Endodermal cell (in vitro differentiated cells): ENCODE results near the gene ERBB4. TPM values are rescaled to one million over a fixed set of nuclear protein-coding genes. Genes with fewer than 3 reads are reported as not detected.
"Not testable (repeated sequence)": the region's sequence is repeated elsewhere in the genome, so short reads cannot be mapped to it uniquely, and the experiment has no call there.

Experiments
- DNase-seq: peaks from one replicate; pipeline ENCODE4 v3.0.0-alpha.2; 2017
- H3K27ac ChIP-seq: 2 replicates; pipeline ENCODE4 v1.5.1; 2013; ENCODE audit warnings: mild to moderate bottlenecking, low read depth, low read length, moderate library complexity
- H3K27me3 ChIP-seq: 2 replicates; pipeline ENCODE4 v1.6.1; 2013; ENCODE audit warnings: mild to moderate bottlenecking, low read length, moderate library complexity; ENCODE audit not compliant: insufficient read depth, control insufficient read depth, poor library complexity, severe bottlenecking
- H3K36me3 ChIP-seq: 2 replicates; pipeline ENCODE4 v1.7.0; 2013; ENCODE audit warnings: mild to moderate bottlenecking, low read length, moderate library complexity; ENCODE audit not compliant: control insufficient read depth, insufficient read depth
- H3K4me1 ChIP-seq: one replicate; pipeline ENCODE4 v1.7.0; 2013; ENCODE audit warnings: low read length; ENCODE audit not compliant: control insufficient read depth, insufficient read depth
- H3K4me3 ChIP-seq: 2 replicates; pipeline ENCODE4 v1.5.1; 2013; ENCODE audit warnings: mild to moderate bottlenecking, low read length, moderate library complexity
- H3K9ac ChIP-seq: 2 replicates; pipeline ENCODE4 v1.6.1; 2013; ENCODE audit warnings: mild to moderate bottlenecking, low read length, moderate library complexity; ENCODE audit not compliant: poor library complexity, severe bottlenecking; ENCODE audit errors: extremely low read depth
- H3K9me3 ChIP-seq: 2 replicates; pipeline ENCODE4 v1.6.1; 2013; ENCODE audit warnings: mild to moderate bottlenecking, low read length, moderate library complexity; ENCODE audit not compliant: control insufficient read depth
- H3K27ac Mint-ChIP-seq: 2 replicates; pipeline ENCODE4 v1.8.0; 2020; ENCODE audit warnings: mixed read lengths
- H3K27me3 Mint-ChIP-seq: 2 replicates; pipeline ENCODE4 v1.8.0; 2021; ENCODE audit warnings: mild to moderate bottlenecking, mixed read lengths; ENCODE audit not compliant: insufficient read depth
- H3K36me3 Mint-ChIP-seq: 2 replicates; pipeline ENCODE4 v1.8.0; 2020; ENCODE audit warnings: low read depth, mixed read lengths
- H3K4me1 Mint-ChIP-seq: 2 replicates; pipeline ENCODE4 v1.8.0; 2020; ENCODE audit warnings: mixed read lengths
- H3K4me3 Mint-ChIP-seq: 2 replicates; pipeline ENCODE4 v1.8.0; 2020; ENCODE audit warnings: mild to moderate bottlenecking, moderate library complexity, mixed read lengths
- H3K9me3 Mint-ChIP-seq: 2 replicates; pipeline ENCODE4 v1.8.0; 2020; ENCODE audit warnings: mild to moderate bottlenecking, mixed read lengths
- WGBS, 2 experiments: methylation state at CpG; one replicate each; pipeline versions ENCODE4 v1.1.5 to v1.1.7; 2013; ENCODE audit warnings: missing lambda C conversion rate in 2 of 2, mixed read lengths in 1 of 2; ENCODE audit not compliant: insufficient coverage in 1 of 2, insufficient read length in 1 of 2; 5-methylcytosine and 5-hydroxymethylcytosine counted together
- total RNA-seq, 2 donors: library from RNA; stranded (reverse); fragmentation: NEBNext Ultra II Directional in 1 of 2; extraction: Animal tissue kit (Norgen Biotek cat#: 25700) in 1 of 2; gene quantifications; 2 replicates in 1 of 2; 3 replicates in 1 of 2; pipeline ENCODE4 v1.2.1, GENCODE V29; 2021
- TF ChIP-seq, protein P1 (sequence below): fragments of 200-600 bp; sonication (generic); conservative IDR thresholded peaks from 2 replicates; pipeline ENCODE4 v1.5.0; 2021; ENCODE audit warnings: antibody characterized with exemption, mild to moderate bottlenecking

ERBB4 gene
- total RNA-seq, 2 donors from 2014 or later, result 154 to 158 TPM

DNA sequence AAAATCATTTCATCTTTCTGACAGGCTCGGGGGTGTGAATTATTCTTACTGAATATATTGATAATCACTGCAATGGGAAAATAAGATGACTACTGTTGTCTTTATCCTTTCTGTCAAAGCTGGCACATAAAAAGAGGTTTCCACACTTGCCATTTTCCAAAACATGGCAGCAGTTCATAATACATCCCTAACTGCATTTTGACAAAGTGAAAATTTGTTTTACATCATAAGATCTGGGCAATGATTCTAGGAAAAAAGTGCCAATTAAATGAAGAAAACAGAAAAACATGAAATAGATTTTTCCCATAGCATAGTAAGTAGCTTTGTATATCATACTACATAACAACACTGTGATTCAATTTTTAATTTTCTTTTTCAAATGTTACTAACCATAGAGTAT lies 65.4 kb downstream of the ERBB4 start:
- 67% methylated on average over 1 of the region's 1 CpG; no CpG with 5 or more reads in 1 of the 2 experiments for WGBS, 2 experiments
- Histone ChIP-seq H3K36me3 (no peaks in the 10 kb centered on the region), H3K9me3 (no peaks in the 10 kb centered on the region), H3K27ac (no peak overlapping the region), H3K4me3 (no peak overlapping the region), H3K4me1 (no peaks in the 10 kb centered on the region), H3K27me3 (no peaks in the 10 kb centered on the region), H3K9ac (no peak overlapping the region)
- TF ChIP-seq, protein P1, sequence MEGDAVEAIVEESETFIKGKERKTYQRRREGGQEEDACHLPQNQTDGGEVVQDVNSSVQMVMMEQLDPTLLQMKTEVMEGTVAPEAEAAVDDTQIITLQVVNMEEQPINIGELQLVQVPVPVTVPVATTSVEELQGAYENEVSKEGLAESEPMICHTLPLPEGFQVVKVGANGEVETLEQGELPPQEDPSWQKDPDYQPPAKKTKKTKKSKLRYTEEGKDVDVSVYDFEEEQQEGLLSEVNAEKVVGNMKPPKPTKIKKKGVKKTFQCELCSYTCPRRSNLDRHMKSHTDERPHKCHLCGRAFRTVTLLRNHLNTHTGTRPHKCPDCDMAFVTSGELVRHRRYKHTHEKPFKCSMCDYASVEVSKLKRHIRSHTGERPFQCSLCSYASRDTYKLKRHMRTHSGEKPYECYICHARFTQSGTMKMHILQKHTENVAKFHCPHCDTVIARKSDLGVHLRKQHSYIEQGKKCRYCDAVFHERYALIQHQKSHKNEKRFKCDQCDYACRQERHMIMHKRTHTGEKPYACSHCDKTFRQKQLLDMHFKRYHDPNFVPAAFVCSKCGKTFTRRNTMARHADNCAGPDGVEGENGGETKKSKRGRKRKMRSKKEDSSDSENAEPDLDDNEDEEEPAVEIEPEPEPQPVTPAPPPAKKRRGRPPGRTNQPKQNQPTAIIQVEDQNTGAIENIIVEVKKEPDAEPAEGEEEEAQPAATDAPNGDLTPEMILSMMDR, result no peak
- Mint-ChIP-seq H3K4me3 (no peak overlapping the region), H3K9me3 (no peaks in the 10 kb centered on the region), H3K4me1 (no peaks in the 10 kb centered on the region), H3K36me3 (no peaks in the 10 kb centered on the region), H3K27me3 (no peaks in the 10 kb centered on the region), H3K27ac (no peak overlapping the region)
- DNase-seq, result no peak

DNA sequence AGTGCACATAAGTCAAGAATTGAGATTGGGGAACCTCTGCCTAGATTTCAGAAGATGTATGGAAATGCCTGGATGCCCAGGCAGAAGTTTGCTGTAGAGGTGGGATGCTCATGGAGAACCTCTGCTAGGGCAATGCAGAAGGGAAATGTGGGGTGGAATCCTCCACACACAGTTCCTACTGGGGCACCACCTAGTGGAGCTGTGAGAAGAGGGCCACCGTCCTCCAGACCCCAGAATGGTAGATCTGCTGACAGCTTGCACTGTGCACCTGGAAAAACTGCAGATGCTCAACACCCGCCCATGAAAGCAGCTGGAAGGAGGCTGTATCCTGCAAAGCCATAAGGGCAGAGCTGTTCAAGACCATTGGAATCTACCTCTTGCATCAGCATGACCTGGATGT lies 71.1 kb downstream of the ERBB4 start:
- peaks cover 10% of the 10 kb centered on the region for H3K9me3 Mint-ChIP-seq
- not testable (repeated sequence) for H3K27me3 Mint-ChIP-seq, H3K4me1 Mint-ChIP-seq, H3K27ac Mint-ChIP-seq, H3K27me3 ChIP-seq, DNase-seq, H3K4me3 ChIP-seq, H3K9me3 ChIP-seq, H3K4me1 ChIP-seq, H3K36me3 ChIP-seq, H3K36me3 Mint-ChIP-seq, H3K9ac ChIP-seq, H3K4me3 Mint-ChIP-seq, H3K27ac ChIP-seq
- 50 to 70% methylated on average over 2 of the region's 2 CpGs for WGBS, 2 experiments
- TF ChIP-seq, protein P1, result peak; percentile 19

DNA sequence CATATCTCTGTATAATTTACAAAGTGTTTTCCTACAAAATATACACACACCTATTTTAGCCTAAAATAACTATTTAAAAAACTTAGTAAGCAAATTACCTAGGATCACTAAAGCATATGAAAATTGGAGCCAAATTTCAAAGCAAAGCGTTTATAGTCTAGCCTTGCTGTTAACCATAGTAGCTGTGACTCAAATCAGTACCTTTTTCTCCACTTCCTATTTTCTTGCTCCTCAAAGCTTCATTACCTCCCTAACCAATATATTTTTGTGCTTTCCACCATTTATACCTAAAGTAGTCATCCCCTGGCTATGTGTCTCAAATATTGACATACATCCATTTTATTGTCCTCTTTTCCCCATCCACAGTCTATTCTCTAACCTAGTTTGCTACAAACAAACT lies 73.1 kb downstream of the ERBB4 start:
- Mint-ChIP-seq H3K4me3 (no peak overlapping the region), H3K4me1 (no peaks in the 10 kb centered on the region), H3K27me3 (no peaks in the 10 kb centered on the region), H3K27ac (no peak overlapping the region), H3K36me3 (no peaks in the 10 kb centered on the region), H3K9me3 (peaks cover 25% of the 10 kb centered on the region)
- Histone ChIP-seq H3K36me3 (no peaks in the 10 kb centered on the region), H3K27ac (no peak overlapping the region), H3K4me1 (no peaks in the 10 kb centered on the region), H3K4me3 (no peak overlapping the region), H3K9ac (no peak overlapping the region), H3K9me3 (no peaks in the 10 kb centered on the region), H3K27me3 (no peaks in the 10 kb centered on the region)
- DNase-seq, result no peak
- TF ChIP-seq, protein P1, result no peak
- WGBS, 2 experiments, result 95 to 100% methylated on average over 1 of the region's 1 CpG

- H3K27ac ChIP-seq, H3K9me3 ChIP-seq, H3K4me1 Mint-ChIP-seq, H3K4me1 ChIP-seq, H3K4me3 ChIP-seq, H3K27me3 Mint-ChIP-seq, H3K27me3 ChIP-seq, H3K27ac Mint-ChIP-seq, H3K36me3 Mint-ChIP-seq, DNase-seq, H3K9ac ChIP-seq, H3K4me3 Mint-ChIP-seq, H3K36me3 ChIP-seq: not testable (repeated sequence)
- 93% methylated on average over 3 to 4 of the region's 4 CpGs for whole genome bisulfite sequencing, 2 experiments
- H3K9me3 Mint-ChIP-seq, result peaks cover 23% of the 10 kb centered on the region
These were observed 76.9 kb downstream of the ERBB4 start for GRCh38 chr2:212461708-212462107.
